NCI-H146 (cell line): ENCODE measurements around the gene TSPAN11.

ENCODE experiments used
- DNase-seq: peaks from one replicate; lab custom pipeline; 2025; lab: John Stamatoyannopoulos, UW

TSPAN11 gene

GRCh38 chr12:30926243-30927221 lies at the start of gene TSPAN11:
Gene TSPAN11 (plus strand): TSS chr12:30926748. CDS start chr12:30953992, 27,244 bp downstream.
- peak; percentile 82 for DNase-seq

- peak; percentile 92 for DNase-seq
These were observed 49.3 kb upstream of the TSPAN11 start for GRCh38 chr12:30877105-30877875.

GRCh38 chr12:30878024-30878423 lies 48.5 kb upstream of the TSPAN11 start:
- no peak for DNase-seq

- DNase-seq: peak; percentile 41
These were observed 46.5 kb upstream of the TSPAN11 start for GRCh38 chr12:30880061-30880460.

GRCh38 chr12:30880813-30881212 lies 45.7 kb upstream of the TSPAN11 start:
- DNase-seq: no peak

- peak; percentile 22 for DNase-seq
These were observed 43.8 kb upstream of the TSPAN11 start for GRCh38 chr12:30882706-30883105.

- no peak for DNase-seq
These were observed 41.7 kb upstream of the TSPAN11 start for GRCh38 chr12:30884799-30885198.

GRCh38 chr12:30885321-30885720 lies 41.2 kb upstream of the TSPAN11 start:
- no peak for DNase-seq

- no peak for DNase-seq
These were observed 39.3 kb upstream of the TSPAN11 start for GRCh38 chr12:30887226-30887625.

- DNase-seq: no peak
These were observed 38.3 kb upstream of the TSPAN11 start for GRCh38 chr12:30888241-30888640.

GRCh38 chr12:30894531-30894930 lies 32.0 kb upstream of the TSPAN11 start:
- peak; percentile 26 for DNase-seq

GRCh38 chr12:30896461-30896860 lies 30.1 kb upstream of the TSPAN11 start:
- no peak for DNase-seq

- DNase-seq: no peak
These were observed 27.7 kb upstream of the TSPAN11 start for GRCh38 chr12:30898846-30899245.

- DNase-seq: no peak
These were observed 26.2 kb upstream of the TSPAN11 start for GRCh38 chr12:30900351-30900750.

- no peak for DNase-seq
These were observed 24.5 kb upstream of the TSPAN11 start for GRCh38 chr12:30902001-30902400.

GRCh38 chr12:30902596-30902995 lies 24.0 kb upstream of the TSPAN11 start:
- no peak for DNase-seq

- no peak for DNase-seq
These were observed 21.0 kb upstream of the TSPAN11 start for GRCh38 chr12:30905463-30906009.

GRCh38 chr12:30908076-30908721 lies 18.3 kb upstream of the TSPAN11 start:
- no peak for DNase-seq

- DNase-seq: peak; percentile 11
These were observed 17.7 kb upstream of the TSPAN11 start for GRCh38 chr12:30908722-30909348.

- no peak for DNase-seq
These were observed 17.1 kb upstream of the TSPAN11 start for GRCh38 chr12:30909349-30910037.

- no peak for DNase-seq
These were observed 16.6 kb upstream of the TSPAN11 start for GRCh38 chr12:30910038-30910350.
